Measurements from ENCODE around the gene LUC7L2.
"Not testable (repeated sequence)": the region's sequence is repeated elsewhere in the genome, so short reads cannot be mapped to it uniquely, and the experiment has no call there.

The LUC7L2 gene

DNA sequence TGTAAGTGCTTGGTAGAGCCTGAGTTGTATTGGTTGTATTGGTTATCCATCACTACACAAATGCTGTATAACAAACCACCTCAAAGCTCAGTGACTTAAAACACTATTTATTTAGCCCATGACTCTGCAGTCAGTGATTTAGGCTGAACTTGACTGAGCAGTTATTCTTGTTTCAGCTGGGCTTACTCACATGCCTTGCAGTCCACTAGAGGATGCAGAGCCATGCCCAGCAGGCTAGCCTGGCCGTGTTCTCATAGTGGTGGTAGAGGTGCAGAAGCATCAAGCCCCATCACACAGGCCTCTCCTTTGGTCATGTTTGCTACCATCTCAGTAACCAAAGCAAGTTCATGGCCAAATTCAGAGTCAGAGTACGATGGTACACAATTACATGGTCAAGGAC lies 43.9 kb downstream of the LUC7L2 start:
- no peak for DNase-seq

GRCh38 chr7:139407555-139407954 lies 47.9 kb downstream of the LUC7L2 start:
- DNase-seq, result no peak

- not testable (repeated sequence) for DNase-seq
These were observed 55.2 kb downstream of the LUC7L2 start for GRCh38 chr7:139414743-139415402.

DNA sequence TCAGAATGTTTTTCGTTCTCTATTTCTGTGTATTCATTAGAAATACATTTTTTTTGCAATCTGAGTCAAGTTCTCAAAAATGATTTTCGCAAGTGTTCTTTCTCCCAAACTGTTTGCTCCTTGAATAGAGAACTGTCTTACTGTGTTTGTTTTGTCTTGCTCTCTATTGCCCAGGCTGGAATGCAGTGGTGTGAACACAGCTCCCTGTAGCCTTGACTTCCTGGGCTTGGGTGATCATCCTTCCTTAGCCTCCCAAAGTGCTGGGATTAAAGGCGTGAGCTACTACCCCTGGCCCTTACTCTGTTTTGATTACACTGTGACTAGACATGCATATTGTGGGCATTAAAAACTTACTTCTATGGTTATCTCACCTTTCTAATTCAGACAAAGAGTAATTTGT lies 56.7 kb downstream of the LUC7L2 start:
- no peak for DNase-seq

- no peak for DNase-seq
These were observed 57.8 kb downstream of the LUC7L2 start for GRCh38 chr7:139417478-139417877.

GRCh38 chr7:139421123-139421522 lies 61.4 kb downstream of the LUC7L2 start:
- DNase-seq, result no peak

- DNase-seq, result no peak
These were observed 62.4 kb downstream of the LUC7L2 start for GRCh38 chr7:139422126-139422525.

DNA sequence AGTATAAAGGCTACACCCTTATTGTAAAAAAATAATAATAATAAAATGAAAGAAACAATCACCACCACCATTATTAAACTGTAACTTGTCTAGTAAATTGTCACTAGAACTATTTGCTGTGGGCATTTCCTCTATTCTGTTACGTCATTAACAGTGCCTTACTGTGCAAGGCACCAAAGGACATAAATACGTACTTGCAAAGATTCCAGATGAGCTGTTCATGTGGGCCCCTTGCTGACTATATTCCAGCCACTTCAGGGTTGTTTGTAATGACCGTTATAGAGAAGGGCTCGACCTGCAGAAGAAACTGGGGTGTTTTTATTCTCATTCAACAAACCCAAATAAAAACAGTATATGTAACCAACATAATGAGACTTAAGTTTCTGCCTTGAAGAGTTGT lies 63.4 kb downstream of the LUC7L2 start:
- no peak for DNase-seq

- no peak for DNase-seq
These were observed 64.3 kb downstream of the LUC7L2 start for GRCh38 chr7:139424004-139424403.

- DNase-seq, result not testable (repeated sequence)
These were observed 66.0 kb downstream of the LUC7L2 start for GRCh38 chr7:139425701-139426100.

DNA sequence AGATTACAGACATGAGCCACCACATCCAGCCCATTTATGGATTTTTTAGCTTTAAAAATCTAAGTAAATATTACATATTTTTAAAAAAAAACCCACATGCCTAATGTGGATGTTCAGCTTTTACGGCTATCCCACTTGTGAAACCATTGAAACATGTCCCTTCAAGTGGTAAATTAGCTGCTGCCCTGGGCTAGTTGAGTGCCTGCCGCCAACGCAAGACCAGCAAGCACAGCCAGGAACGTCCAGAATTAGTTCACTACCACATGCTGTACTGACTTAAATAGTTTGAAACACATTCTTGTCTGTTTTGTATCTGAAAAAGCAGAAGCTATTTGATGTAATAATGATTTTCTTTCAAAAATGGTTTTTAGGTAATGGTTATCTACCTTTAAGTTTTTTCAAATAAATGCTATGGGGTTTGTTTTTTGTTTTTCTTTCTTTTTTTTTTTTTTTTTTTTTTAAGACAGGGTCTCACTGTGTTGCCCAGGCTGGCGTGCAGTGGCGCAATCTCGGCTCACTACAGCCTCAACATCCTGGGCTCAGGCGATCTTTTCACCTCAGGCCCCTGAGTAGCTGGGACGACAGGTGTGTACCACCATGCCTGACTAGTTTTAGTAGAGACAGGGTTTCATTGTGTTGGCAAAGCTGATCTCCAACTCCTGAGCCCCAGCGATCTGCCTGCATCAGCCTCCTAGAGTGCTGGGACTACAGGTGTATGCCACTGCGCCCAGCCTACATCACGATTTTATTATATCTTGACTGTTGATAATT lies 66.7 kb downstream of the LUC7L2 start:
- no peak for DNase-seq

DNA sequence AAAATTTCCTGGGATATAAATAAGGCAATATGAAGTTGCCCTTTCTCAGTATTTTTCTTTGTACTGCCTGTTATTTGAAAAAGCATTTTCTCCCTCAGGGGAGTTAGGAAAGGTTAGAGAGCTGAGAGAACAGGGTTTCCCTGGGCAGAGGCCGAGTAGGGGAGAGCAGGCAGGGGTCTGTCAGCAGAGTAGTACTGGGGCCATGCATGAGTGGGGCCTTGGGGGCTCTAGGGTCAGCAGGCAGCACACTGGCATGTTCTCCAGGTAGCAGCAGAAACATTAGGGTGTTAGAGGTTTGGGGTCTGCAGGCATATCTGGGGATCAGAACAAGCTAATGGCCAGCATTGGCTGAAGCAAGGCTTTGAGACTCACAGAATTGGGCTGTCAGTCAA lies 67.3 kb downstream of the LUC7L2 start:
- DNase-seq, result no peak

DNA sequence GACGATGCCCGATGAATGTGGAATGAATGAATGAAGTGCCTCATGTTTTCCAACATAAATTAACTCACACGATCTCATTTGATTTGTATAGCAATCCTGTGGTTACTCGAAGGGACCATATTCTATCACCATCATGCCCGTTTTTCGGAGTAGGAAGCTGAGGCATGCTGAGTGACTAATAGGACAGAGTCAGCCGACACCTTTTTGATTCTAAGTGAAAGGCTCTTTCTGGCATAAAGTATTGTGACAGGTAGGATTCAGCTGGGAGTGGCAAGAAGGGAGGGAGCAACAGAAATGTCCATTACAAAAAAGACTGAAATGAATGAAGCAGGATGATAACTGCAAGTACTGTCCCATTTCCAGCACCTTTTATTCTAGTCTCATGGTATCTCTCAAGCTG lies 68.1 kb downstream of the LUC7L2 start:
- DNase-seq, result no peak

DNA sequence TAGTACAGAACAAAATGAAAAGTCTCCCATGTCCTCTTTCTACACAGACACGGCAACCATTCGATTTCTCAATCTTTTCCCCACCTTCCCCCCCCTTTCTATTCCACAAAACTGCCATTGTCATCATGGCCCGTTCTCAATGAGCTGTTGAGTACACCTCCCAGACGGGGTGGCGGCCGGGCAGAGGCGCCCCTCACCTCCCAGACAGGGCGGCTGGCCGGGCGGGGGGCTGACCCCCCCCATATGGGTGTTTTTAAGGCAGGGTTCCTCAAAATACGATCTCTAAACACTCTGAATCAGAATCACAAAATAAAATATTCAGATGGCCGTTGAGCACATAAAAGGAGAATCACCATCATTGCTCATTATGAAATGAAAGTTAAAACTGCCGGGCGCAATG lies 70.0 kb downstream of the LUC7L2 start:
- DNase-seq, result not testable (repeated sequence)

DNA sequence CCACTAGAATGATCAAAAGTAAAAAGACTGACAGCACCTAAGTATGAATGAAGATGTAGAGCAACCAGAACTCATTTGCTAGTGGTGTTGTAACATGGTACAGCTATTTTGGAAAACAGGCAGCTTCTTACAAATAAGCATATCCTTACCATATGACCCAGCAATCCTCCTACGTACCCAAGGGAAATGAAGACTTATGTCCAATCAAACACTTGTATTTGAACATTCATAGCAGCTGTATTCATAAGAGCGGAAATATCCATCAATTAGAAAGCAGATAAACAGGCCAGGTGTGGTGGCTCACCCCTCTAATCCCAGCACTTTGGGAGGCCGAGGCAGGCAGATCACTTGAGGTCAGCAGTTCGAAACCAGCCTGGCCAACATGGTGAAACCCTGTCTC lies 70.7 kb downstream of the LUC7L2 start:
- DNase-seq, result no peak

GRCh38 chr7:139431010-139431409 lies 71.3 kb downstream of the LUC7L2 start:
- no peak for DNase-seq

GRCh38 chr7:139431459-139431858 lies 71.8 kb downstream of the LUC7L2 start:
- DNase-seq, result peak; percentile 5

DNA sequence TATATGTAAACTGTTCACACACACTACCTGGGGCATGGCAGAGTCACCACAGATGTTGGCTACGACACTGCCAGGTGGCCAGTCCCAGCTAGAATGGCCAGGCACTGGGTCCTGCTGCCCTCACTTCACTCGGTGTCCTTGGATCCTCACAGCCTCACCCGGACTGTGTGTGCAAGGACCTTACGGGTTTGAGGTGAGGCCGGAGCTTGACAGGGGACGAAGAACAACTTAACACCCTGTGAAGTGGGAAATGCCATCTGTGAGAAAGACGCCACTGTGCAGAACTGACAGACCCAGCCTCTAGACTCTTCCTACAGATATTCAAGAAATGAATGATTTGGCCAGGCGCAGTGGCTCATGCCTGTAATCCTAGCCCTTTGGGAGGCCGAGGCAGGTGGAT lies 77.1 kb downstream of the LUC7L2 start:
- DNase-seq, result no peak

DNA sequence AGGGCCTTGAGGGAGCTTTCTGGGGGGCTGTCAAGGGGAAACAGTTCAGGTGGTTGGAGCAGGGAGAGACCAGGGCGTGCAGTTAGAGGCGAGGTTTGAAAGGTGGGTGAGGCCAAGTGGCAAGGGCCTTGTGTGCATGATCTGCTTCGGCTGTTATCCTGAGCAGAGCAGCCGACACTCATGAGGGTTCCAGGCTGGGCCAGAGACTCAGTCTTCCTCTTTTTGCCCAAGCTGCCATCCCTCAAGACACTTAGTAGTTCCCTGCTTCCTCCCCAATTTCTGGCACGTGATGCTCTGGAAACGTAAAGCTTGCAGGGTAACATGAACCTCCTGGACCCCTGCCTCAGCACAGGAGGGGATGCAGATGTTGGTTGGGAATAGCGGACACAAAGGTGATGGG lies 79.7 kb downstream of the LUC7L2 start:
- no peak for DNase-seq

DNA sequence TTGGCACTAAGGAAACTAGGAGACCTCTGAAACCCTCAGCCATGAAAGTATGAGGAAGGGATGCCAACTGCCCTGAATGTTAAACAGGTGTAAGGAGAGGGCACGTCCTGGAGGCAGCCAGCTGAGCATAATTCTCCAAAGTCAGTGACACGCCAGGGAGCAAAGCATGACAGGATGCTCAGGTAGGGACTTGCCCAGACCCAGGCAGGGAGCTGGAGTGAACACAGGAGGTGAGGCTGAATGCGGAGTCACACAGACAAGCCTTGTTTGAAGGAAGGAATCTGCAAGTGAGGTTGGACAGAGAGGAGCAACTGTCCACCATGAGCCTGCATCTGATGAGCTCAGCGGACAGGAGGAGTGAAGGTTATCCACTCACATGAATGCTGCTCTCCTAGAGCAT lies 82.3 kb downstream of the LUC7L2 start:
- DNase-seq, result no peak

DNA sequence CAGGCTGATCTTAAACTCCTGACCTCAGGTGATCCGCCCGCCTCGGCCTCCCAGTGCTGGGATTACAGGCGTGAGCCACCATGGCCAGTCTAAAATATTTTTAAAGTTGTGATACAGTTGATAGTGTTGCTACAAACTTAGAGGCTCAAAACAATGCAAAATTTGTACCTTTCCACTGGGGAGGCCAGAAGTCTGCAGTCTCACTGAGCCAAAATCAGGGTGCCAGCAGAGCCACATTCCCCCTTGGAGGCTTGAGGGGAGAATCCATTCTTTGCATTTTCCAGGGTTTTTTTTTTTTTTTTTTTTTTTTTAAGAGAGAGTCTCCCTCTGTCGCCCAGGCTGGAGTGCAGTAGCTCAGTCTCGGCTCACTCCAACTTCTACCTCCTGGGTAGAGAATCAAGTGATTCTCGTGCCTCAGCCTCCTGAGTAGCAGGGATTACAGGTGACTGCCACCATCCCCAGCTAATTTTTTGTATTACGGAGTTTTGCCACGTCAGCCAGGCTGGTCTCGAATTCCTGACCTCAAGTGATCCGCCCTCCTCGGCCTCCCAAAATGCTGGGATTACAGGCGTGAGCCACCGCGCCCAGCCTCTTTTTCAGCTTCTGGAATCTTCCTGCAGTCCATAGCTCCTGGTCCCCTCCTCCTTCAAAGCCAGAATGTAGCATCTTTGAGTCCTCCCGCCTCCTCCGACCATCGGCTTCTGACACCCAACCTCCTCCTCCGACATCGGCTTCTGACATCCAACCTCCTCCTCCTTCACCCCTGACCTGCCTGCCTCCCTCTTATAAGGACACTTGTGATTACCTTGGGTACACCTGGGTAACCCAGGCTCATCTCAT lies 86.6 kb downstream of the LUC7L2 start:
- DNase-seq, result no peak

- DNase-seq, result no peak
These were observed 91.2 kb downstream of the LUC7L2 start for GRCh38 chr7:139450851-139451250.

DNA sequence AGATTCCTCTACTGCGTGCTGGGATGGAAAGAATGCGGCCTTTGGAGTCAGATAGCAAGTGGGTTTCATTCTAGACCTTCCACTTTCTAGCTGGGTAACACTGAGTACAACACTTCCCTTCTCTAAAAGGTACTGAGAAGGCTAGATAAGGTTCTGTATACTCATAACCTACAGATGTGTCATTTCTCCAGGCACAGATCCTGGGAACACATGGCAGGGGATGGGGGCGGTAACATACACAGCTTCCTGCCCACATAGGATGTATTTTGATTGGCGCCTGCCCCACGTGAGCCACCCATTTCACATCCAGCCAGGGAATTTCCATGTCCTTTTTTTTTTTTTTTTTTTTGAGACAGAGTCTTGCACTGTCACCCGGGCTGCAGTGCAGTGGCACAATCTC lies 91.9 kb downstream of the LUC7L2 start:
- DNase-seq, result peak; percentile 18

All from fibroblast of upper back skin (primary cell).